Stimulated activated CD8-positive, alpha-beta memory T cell treated with anti-CD3 and anti-CD28 coated beads, Interleukin-12 subunit alpha, Interleukin-12 subunit beta, amount 100 ng/mL, for 4 hours (primary cell): ENCODE measurements around the gene SMAD1.

Experiments
- DNase-seq: peaks from one replicate; pipeline ENCODE4 v3.0.0-alpha.2; 2020; ENCODE audit warnings: low read depth

SMAD1 gene

DNA sequence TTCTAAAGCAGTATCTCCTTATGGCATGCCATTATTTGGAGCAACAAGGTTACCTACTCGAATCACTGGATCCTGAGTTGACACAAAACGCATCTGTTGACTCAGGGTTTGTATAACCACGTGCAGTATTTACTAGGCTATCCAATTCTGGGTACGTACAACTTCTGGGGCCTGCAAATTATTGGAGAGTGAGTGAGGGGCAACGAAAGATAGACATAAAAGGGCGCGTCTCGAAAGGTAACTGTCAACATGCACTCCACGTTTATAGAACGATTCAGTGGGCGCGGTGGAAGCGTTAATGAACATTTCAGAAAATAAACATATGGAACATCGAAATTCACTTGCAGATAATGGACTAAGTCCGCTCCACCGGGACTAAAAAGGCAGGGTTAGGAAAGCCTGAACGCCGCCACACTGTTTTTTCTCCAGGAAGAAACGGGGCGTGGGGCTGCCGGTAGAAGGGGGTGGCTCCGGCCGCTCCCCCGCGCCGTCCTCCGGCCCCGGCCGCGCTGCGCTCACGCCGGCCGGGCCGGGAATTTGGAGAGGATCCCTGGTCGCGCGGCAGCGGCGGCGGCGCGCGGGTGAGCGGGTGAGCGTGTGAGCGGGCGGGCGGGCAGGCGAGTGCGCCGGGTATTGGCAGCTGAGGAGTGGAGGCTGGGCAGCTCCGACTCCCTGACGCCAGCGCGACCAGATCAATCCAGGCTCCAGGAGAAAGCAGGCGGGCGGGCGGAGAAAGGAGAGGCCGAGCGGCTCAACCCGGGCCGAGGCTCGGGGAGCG lies at the start of gene SMAD1:
Gene SMAD1 (plus strand): TSS at position 690 of the 778 bp plus-strand sequence. CDS start 32,761 bp downstream, outside the sequence.
- no peak for DNase-seq

DNA sequence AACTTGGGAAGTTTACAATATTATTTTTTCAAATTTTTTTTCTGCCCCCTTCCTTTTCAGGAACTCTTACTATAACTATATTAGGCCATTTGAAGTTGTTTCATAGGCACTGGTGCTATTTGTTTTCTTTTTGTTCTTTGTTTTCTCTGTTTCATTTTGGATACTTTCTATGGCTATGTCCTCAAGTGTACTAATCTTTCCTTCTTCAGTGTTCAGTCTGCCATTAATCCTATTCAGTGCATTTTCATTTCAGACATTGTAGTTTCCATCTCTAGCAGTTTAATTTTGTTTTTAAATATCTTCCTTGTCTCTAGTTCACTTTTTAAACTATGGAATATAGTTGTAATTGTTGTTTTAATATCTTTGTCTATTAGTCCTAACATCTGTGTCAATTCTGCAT lies 48.0 kb upstream of the SMAD1 start:
- no peak for DNase-seq

DNA sequence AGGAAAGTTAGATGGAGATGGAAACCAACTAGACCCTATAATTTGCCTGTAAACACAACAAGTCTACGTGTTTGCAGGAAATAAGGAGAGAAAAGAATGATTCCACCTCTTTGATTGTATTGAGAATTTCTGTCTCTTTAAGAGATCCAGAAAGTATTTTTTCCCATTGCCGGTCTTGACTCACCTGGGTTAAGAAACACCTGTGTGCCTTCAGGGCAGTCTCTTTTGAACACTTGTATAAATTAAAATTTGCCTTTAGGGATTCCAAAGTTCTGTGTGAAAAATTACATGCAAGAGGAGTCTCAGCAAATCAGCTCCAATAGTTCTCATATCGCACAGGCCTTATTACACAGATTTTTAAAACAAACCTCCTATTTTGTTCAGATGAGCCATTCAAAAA lies 46.0 kb upstream of the SMAD1 start:
- no peak for DNase-seq

DNA sequence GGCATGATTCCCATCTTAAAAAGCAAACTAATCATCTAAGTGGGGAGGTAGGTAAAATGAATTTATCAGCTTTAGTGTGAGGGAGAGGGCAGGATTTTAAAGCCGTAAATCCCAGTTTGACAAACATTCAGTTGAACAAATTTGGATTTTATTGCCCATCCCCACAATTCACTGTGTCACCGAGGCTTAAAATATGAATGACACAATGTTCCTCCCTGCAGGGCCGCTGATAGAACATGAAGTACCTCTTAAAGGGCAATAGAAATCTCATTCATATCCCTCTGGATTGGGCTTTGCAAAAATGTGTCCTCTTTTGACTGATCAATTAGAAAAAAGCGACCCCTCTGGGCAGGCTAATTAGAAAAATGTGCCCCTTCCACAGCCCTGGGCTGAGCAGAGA lies 45.5 kb upstream of the SMAD1 start:
- DNase-seq: no peak

DNA sequence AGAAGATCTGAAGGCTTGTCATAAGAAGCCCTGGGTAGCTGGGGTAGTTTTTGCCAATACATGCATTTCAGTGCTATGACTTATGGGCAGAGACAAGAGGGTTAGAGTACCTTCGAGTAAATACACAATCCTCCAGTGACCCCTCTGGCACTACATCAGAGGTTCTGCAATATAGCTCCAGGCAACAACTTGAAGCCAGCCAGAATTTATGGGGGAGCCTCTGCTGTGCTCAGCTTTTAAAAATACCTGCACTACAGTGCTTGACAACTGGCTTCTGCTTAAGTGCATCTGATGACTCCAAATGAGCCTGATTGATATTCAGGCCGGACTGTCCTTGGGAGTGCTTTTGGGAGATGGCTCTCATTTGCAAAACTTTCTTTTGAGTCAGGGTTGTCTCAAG lies 44.9 kb upstream of the SMAD1 start:
- DNase-seq: no peak

GRCh38 chr4:145437466-145437865 lies 44.2 kb upstream of the SMAD1 start:
- DNase-seq: no peak

- DNase-seq: no peak
Observed at GRCh38 chr4:145438298-145438697, 43.4 kb upstream of the SMAD1 start.

GRCh38 chr4:145440292-145441007 lies 41.2 kb upstream of the SMAD1 start:
- DNase-seq: no peak

- no peak for DNase-seq
Observed at GRCh38 chr4:145446184-145446583, 35.5 kb upstream of the SMAD1 start.

- no peak for DNase-seq
Observed at GRCh38 chr4:145451895-145452294, 29.8 kb upstream of the SMAD1 start.

GRCh38 chr4:145452447-145453162 lies 29.0 kb upstream of the SMAD1 start:
- DNase-seq: no peak

- DNase-seq: no peak
Observed at GRCh38 chr4:145453163-145453520, 28.5 kb upstream of the SMAD1 start.

- no peak for DNase-seq
Observed at GRCh38 chr4:145473203-145473602, 8.4 kb upstream of the SMAD1 start.

DNA sequence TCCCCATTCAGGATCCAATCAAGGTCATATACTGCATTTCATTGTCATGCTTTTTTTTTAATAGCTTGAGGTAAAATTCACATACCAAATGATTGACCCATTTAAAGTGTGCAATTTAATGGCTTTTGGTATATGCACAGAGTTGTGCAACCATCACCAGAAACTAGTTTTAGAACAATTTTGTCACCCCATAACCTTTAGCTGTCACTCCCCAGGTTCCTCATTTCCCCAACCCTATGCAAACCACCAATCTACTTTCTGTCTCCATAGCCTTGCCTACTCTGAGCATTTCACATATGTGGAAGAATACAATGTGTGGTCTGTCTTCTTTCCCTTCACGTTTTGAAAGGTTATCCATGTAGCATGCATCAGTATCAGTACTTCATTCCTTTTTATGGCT lies 1.4 kb upstream of the SMAD1 start:
- no peak for DNase-seq

DNA sequence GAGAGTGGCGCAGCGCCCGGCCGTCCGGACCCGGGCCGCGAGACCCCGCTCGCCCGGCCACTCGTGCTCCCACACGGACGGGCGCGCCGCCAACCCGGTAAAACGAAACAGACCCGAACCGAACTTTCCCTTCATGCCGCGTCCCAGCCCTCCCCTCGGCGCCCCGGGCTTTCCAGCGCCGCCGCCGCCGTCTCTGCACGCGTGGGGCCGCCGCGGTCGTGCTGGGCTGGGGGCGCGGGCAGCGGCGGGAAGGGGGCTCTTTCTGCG lies 222 bp downstream of the SMAD1 start:
- no peak for DNase-seq

GRCh38 chr4:145482209-145483037 lies 770 bp downstream of the SMAD1 start:
- peak; percentile 54 for DNase-seq

DNA sequence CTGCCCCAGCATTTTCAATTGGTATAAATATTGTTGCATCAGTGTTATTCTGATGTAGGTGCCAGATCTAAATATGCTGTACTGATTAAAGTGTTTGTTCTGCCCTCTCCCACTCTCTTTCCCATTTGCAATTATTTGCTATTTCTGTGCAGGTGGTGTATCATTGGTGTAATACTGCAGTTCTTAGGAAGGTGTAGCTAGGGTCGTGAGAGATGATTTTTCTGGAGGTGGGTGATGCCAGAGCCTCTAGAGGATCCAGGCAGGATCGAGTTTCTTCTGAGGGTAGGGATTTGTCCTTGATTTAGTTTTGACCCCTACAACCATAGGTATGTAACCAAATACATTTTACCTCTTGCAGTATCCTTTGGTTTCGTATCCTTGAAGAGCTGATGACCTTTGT lies 1.9 kb downstream of the SMAD1 start:
- DNase-seq: no peak

GRCh38 chr4:145484225-145484846 lies 2.7 kb downstream of the SMAD1 start:
- no peak for DNase-seq

DNA sequence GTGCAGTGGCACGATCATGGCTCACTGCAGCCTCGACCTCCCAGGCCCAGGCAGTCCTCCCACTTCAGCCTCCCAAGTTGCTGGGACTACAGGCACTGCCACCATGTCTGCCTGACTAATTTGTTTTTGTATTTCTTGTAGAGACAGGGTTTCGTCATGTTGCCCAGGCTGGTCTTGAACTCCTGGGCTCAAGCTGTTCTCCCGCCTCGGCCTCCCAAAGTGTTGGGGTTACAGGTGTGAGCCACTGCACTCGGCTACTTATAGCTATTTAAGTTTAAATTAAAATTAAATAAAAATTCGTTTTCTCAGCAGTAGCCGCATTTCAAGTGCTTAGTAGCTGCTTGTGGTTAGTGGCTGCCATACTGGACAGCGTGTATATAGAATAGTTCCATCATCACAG lies 3.5 kb downstream of the SMAD1 start:
- DNase-seq: no peak

GRCh38 chr4:145486603-145487002 lies 5.0 kb downstream of the SMAD1 start:
- DNase-seq: no peak

DNA sequence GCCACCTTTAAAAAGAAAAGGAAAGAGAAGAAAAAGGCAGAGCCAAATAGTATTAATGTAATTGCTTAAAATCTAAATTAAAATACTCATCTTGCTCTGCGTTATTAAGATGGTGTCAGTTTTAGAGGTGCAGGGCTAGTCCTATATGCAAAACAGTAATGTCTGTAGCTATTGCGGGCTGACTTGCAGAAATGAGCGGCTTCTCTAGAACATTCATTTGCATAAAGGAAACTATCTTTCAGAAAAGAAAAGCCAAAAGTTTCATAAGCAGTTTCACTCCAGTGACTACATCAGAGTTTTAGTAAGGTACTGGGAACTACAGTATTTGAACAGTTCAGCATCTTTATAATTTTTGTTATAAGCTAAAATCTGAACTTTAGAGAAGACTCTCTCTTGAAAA lies 6.0 kb downstream of the SMAD1 start:
- no peak for DNase-seq

DNA sequence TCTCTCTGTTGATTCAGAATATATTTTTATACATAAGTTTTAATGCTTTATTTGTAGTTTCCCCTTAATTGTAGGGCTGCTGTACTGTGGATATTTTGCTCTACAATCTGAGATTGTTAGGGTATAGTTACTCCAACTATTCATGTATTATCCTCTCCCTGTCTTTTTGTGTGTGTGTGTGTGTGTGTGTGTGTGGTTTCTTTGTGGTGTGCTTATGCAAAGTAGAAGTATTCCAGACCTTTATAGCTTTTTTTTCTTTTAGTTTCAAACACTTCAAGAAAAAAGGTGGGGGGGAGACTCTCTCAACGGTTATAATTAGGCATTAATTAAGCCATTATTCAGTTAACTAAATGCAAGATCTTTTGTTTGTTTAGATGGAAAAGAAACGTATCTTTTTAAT lies 6.7 kb downstream of the SMAD1 start:
- no peak for DNase-seq
